Measurements from ENCODE around the gene AIDA.

DNA sequence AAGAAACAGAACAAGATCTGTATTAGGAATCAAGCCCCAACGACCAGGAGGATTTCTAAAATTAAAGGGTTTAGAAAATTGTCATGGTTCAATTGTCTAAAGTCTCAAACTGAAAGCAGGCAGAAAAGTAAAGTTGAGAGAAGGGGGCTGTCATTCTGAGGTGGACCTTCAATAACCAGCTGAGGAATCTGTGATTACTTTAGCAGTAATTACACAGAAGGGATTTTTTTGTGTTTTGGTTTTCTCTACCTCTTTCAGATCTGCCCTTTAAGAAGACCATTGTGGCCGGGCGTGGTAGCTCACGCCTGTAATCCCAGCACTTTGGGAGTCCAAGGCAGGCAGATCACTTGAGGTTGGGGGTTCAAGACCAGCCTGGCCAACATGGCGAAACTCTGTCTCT lies 17.4 kb downstream of the AIDA start:
- TF ChIP-seq POLR2AphosphoS5 (IDR thresholded peaks at IDR 0.05; ENCODE audit: borderline replicate concordance, low read depth, low read length) (no peak), EZH2 (IDR thresholded peaks at IDR 0.05) (no peak), FOXP2 (optimal IDR thresholded peaks at IDR 0.05; ENCODE audit: control extremely low read depth, extremely low read length, insufficient read depth) (no peak)
